NCI-H748 (cell line): ENCODE data around the gene NTNG1.

Experiments
- DNase-seq: peaks from one replicate; lab custom pipeline; 2025; ENCODE audit not compliant: unreplicated experiment; lab: John Stamatoyannopoulos, UW

NTNG1 gene

DNA sequence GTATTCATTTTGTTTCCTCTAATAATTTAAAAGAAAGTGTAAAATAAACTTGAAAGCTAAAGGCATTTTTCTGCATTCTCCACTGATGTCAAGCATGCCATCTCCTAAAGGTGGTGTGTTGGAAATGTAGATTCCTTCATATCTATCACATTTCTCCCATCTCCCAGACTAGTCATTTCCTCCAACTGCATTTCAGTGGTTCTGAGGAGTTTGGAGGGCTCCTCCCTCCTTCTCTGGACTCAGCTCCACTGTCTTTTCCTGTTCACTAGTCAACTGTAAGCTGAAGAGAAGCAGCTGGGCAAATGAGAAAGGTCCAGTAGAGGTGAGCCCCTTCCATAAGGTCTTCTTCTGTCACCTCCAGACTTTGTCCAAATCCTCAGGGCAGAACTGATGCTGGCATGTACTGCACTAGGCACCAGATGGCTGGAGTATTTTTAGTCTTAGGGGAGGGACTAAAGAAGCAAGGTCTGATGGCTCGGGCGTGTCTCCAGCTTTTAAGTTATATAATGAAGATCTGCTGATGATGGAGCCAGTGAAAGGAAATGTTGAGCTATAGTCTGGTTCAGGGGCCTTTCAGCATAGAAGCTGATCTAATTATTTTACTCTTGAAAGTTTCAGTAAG, 186.1 kb downstream of the NTNG1 start:
- no peak for DNase-seq

DNA sequence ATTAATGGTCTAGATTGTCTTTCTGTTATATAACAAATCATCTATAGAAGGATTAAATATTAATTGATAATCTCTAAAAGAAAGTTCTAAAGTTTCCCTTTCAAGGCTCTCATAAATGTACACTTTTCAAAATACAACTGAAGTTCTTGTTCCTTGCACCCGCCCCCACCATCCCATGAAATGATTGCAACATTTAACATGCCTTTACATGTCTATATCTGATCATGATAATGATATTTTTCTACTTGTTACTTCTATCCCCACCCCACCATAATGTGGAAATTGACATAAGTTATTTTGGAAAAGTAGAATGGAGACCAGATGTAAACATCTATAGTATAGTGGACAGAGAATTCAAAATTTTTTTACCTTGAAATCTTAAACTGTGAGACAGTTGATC, 186.6 kb downstream of the NTNG1 start:
- no peak for DNase-seq

DNA sequence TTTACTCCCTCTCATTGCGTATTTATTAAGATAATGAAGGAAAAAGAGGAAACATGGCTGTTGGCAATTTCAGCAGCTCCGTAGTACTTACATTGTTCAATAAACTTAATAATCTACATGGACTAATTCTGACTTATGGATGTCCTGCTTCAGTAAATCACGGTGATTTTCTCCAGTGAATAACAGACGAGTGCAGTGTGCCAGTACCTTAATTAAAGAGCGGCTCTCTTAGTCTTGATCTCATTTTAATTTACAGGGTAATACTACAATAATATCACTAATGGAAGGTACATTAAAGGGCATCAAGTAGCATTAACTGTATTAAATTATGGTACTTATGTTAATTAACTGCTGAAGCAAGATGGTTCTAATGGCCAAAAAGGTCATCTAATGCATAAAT, 187.2 kb downstream of the NTNG1 start:
- no peak for DNase-seq

DNA sequence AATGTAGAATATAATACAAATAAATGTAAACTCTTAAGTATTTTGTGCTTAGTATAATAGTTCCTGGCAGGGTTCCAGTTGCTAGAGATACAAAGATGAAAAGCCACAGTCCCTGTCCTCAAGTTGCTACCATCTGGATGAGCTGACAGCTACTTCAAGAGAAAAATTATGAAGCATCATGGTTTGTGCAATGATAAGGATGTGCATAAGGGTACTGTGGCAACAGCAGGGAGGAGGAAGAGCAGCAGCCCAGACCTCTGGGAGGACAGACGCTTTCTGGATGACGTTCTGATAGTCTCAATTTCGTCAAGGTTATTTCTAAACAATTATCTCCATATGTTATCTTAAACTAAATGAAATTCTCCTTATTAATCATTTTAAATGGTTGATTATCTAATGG, 198.9 kb downstream of the NTNG1 start:
- peak; percentile 8 for DNase-seq

- no peak for DNase-seq
Measured at GRCh38 chr1:107342316-107342715, 201.5 kb downstream of the NTNG1 start.

- no peak for DNase-seq
Measured at GRCh38 chr1:107342768-107343167, 201.9 kb downstream of the NTNG1 start.

- DNase-seq: no peak
Measured at GRCh38 chr1:107343601-107344000, 202.8 kb downstream of the NTNG1 start.

DNA sequence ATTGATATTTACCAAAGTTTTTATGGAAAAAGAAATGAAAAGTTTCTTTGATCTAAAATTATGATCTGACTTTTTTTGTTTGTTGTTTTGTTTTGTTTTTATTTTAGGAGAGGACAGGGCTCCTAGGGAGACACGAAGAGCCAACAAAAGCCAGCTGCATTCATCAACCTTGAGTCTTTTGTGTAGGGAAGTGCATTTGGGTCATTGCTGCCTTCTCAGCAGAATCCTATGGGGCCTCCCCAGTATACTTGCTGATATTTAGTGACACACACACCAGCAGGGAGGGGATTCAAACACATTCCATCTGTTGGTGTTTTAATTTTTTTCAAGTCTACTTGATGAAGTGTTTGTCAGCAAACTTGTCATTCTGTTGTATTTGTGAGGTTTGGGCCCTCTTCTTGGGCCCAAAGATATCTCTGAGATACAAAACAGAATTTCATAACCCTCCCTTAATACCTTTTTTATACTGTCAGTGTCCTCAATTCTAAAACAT, 203.5 kb downstream of the NTNG1 start:
- DNase-seq: no peak

- no peak for DNase-seq
Measured at GRCh38 chr1:107344836-107345235, 204.0 kb downstream of the NTNG1 start.

DNA sequence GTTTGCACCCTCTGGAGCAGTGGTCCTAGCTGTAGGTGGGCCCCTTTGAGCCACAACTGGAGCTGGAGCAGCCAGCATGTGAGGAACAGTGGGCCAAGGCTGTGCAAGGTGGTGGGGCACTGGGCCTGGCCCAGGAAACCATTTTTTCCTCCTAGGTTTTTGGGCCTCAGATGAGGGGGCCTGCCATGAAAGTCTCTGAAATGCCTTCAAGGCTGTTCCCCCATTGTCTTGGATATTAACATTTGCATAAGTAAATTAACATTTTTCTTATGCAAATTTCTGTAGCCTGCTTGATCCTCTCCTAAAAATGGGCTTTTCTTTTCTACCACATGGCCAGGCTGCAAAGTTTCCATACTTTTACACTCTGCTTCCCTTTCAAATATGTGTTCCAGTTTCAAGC, 212.0 kb downstream of the NTNG1 start:
- no peak for DNase-seq

DNA sequence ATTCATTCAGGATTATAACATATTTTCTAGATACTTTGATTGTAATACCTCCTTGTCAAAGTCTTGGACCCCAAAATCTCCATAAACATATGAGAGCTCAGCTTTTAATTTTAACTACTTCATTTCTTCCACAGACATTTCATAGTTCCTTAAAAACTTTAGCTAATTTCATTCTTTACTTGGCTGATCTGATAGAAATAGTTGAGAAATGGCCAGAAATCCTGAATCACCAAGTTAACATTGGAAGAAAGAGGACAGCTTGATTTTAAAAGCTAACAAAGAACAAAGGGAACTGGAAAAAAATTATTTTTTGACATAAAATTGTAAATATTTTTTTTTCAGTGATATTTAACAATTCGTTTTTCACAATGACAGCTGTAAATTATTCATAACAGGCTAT, 216.5 kb downstream of the NTNG1 start:
- DNase-seq: no peak

DNA sequence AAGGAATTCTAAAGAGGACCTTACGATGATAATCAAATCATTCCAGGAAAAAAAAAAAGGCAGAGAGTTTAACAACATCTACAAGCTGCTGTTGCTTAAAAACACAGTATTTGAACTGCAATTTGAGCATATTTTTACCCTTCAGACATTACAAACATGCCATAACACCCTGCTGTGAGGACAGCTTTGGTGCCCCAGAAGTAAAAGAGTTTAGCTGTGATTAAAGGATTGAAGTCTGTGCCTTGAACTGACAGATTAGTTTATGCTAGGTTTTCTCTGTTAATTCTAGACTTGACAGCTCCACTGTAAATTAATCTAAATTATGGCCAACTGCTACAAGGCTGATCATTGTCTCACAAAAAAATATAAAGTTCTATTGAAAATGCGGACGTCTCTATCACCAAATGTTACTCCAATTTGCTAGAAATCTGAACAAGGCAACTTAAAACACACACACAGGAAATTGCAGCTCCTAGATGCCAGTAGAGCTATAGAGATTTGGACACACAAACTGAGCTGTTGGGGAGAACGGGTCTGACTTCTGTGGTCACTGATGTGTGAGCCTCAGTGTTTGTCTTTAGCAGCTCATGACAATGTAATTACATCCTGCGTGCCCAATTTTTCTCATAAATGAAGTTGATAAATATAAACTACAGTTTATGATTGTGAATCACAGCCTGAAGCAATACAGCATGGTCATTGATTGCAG, 217.9 kb downstream of the NTNG1 start:
- DNase-seq: peak; percentile 53

GRCh38 chr1:107359472-107360241, 218.8 kb downstream of the NTNG1 start:
- DNase-seq: no peak

DNA sequence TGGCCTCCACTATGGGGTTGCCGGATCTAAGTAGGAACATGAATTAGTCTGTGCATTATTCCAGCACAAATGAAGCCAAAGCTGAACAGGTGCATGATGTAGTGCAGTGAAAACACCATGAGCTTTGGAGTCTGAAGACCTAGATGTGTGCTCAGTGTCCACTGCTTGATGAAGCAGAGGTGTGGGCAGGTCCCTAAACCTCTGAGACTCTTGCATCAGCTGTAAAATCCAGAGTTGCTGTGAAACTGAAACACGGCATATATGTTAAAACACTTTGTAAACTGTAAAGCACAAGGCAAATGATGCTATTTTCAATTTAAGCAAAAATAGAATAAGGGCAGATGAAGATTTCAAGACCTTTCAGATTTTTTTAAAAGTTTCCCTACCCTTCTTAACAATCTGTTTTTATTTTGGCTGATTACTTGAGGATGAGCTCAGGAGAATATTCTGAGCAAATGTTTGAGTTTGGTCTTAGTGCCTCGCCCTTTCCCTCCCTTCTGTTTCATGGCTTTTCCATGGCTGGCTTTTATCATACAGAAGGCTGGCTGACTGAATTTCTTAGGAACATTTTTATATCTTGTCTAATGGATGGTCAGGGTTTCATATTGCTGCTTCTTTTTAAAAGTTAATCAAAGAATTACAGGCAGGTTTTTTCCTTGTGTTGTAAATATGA, 221.8 kb downstream of the NTNG1 start:
- DNase-seq: no peak

GRCh38 chr1:107363154-107363553, 222.3 kb downstream of the NTNG1 start:
- DNase-seq: no peak

GRCh38 chr1:107365527-107366240, 224.8 kb downstream of the NTNG1 start:
- DNase-seq: peak; percentile 90

- DNase-seq: no peak
Measured at GRCh38 chr1:107378426-107378825, 237.6 kb downstream of the NTNG1 start.

DNA sequence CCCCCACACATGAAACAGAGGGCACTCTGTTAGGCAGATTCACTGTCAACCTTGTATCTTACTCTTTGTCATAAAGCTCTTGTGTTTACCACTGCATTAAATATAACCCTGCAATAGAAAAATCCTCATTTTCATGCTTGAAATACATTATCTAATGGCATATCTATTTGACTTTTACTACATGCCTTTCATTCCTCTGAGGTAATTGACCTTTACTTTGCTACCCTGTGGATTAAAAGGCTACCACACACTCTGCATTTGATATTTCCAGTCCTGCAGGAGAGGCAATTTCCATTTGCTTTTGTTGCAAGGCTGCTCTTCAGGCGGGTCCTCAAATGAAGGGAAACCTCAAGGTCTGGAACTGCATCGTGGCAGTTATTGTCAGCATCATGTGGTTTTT, 238.0 kb downstream of the NTNG1 start:
- DNase-seq: no peak

DNA sequence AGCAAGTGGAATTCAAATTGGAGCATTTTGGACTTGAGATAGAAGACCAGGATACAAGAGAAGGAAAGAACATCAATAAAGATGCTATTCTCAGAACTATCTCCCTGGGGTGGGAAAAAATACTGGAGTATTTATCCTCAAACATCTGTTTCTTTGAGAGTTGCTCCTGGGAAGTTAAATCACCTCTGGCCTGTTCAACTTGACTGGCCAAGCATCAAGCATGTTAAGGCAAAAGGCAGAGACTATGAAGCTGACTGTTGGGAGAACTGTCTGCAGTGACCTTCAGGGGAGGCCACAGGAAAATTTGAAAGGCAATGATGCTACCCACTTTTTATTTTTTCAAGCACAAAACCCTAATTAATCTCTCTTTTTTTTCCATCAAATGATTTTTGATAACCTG, 239.0 kb downstream of the NTNG1 start:
- no peak for DNase-seq

GRCh38 chr1:107389410-107390396, 248.9 kb downstream of the NTNG1 start:
- DNase-seq: no peak
